ENCODE measurements around the gene BRD4.

The BRD4 gene

GRCh38 chr19:15332311-15332996 lies at the start of gene BRD4:
Gene BRD4, minus strand, starts transcription at chr19:15332539. Its CDS starts 59,440 bp downstream, at chr19:15273099.
- no peak for TF ChIP-seq EZH2 (IDR thresholded peaks at IDR 0.05; ENCODE audit: borderline replicate concordance, low read depth, low read length, severe bottlenecking)
- TF ChIP-seq, protein P1, sequence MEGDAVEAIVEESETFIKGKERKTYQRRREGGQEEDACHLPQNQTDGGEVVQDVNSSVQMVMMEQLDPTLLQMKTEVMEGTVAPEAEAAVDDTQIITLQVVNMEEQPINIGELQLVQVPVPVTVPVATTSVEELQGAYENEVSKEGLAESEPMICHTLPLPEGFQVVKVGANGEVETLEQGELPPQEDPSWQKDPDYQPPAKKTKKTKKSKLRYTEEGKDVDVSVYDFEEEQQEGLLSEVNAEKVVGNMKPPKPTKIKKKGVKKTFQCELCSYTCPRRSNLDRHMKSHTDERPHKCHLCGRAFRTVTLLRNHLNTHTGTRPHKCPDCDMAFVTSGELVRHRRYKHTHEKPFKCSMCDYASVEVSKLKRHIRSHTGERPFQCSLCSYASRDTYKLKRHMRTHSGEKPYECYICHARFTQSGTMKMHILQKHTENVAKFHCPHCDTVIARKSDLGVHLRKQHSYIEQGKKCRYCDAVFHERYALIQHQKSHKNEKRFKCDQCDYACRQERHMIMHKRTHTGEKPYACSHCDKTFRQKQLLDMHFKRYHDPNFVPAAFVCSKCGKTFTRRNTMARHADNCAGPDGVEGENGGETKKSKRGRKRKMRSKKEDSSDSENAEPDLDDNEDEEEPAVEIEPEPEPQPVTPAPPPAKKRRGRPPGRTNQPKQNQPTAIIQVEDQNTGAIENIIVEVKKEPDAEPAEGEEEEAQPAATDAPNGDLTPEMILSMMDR (IDR thresholded peaks at IDR 0.05; ENCODE audit: borderline replicate concordance, extremely low read depth, low read length, poor library complexity, severe bottlenecking) = no peak
- Histone ChIP-seq H2AFZ (ENCODE audit: low read depth, low read length) (peak within 1 kb of the TSS; percentile 100), H3K27ac (ENCODE audit: low read length) (peak within 1 kb of the TSS; percentile 93), H3K36me3 (ENCODE audit: insufficient read depth, low read length) (peaks cover 19% of the 10 kb centered on the region), H3K4me1 (ENCODE audit: insufficient read depth, low read length) (peaks cover 45% of the 10 kb centered on the region), H3K27me3 (ENCODE audit: insufficient read depth, low read length, poor library complexity) (no peaks in the 10 kb centered on the region), H3K9me3 (ENCODE audit: insufficient read depth, low read length, severe bottlenecking) (no peaks in the 10 kb centered on the region), H3K79me2 (ENCODE audit: insufficient read depth, low read length) (peaks cover 80% of the 10 kb centered on the region), H3K9ac (ENCODE audit: low read depth, low read length) (peak within 1 kb of the TSS; percentile 76), H4K20me1 (ENCODE audit: insufficient read depth, low read length) (peaks cover 39% of the 10 kb centered on the region), H3K4me3 (ENCODE audit: low read depth in 1 of 2, low read length in 2 of 2) (peak within 1 kb of the TSS; percentile 94 to 98), H3K4me2 (ENCODE audit: insufficient read depth, low read length) (peak within 1 kb of the TSS; percentile 98)
- ATAC-seq (ENCODE audit: insufficient read depth, low read depth) = peak; percentile 76
- DNase-seq = peak; percentile 81

DNA sequence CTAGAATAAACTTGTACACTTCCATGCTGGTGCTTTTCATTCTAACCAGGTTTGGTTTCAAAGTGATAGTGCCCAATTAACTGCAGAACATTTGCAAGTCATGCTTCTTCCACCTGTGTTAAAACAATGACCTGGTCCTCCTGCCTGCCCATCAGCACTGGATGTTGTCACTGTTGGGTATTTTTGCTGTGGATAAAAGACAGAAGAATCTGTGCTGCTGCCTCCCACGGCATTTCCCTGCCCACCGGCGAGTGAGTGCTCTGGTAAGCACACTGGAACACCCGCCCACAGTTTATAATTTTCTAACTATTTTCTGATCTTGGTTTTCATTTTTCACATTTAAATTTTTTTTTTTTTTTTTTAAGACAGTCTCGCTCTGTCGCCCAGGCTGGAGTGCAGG lies 49.5 kb upstream of the BRD4 start:
- Histone ChIP-seq H3K4me3 (ENCODE audit: low read depth in 1 of 2, low read length in 2 of 2) (no peak overlapping the region), H3K4me2 (ENCODE audit: insufficient read depth, low read length) (no peak overlapping the region), H3K27me3 (ENCODE audit: insufficient read depth, low read length, poor library complexity) (no peaks in the 10 kb centered on the region), H3K9me3 (ENCODE audit: insufficient read depth, low read length, severe bottlenecking) (no peaks in the 10 kb centered on the region), H3K79me2 (ENCODE audit: insufficient read depth, low read length) (peaks cover 50% of the 10 kb centered on the region), H3K4me1 (ENCODE audit: insufficient read depth, low read length) (peaks cover 32% of the 10 kb centered on the region), H3K9ac (ENCODE audit: low read depth, low read length) (no peak overlapping the region), H3K36me3 (ENCODE audit: insufficient read depth, low read length) (peaks cover 17% of the 10 kb centered on the region), H4K20me1 (ENCODE audit: insufficient read depth, low read length) (peaks cover 23% of the 10 kb centered on the region), H3K27ac (ENCODE audit: low read length) (no peak overlapping the region), H2AFZ (ENCODE audit: low read depth, low read length) (no peak overlapping the region)
- ATAC-seq (ENCODE audit: insufficient read depth, low read depth) = no peak
- TF ChIP-seq, protein P1 (IDR thresholded peaks at IDR 0.05; ENCODE audit: borderline replicate concordance, extremely low read depth, low read length, poor library complexity, severe bottlenecking) = no peak
- no peak for TF ChIP-seq EZH2 (IDR thresholded peaks at IDR 0.05; ENCODE audit: borderline replicate concordance, low read depth, low read length, severe bottlenecking)
- DNase-seq = no peak

GRCh38 chr19:15381429-15381828 lies 49.1 kb upstream of the BRD4 start:
- Histone ChIP-seq H3K9ac (ENCODE audit: low read depth, low read length) (no peak overlapping the region), H3K4me3 (ENCODE audit: low read depth in 1 of 2, low read length in 2 of 2) (no peak overlapping the region), H3K79me2 (ENCODE audit: insufficient read depth, low read length) (peaks cover 51% of the 10 kb centered on the region), H3K27me3 (ENCODE audit: insufficient read depth, low read length, poor library complexity) (no peaks in the 10 kb centered on the region), H3K4me1 (ENCODE audit: insufficient read depth, low read length) (peaks cover 36% of the 10 kb centered on the region), H4K20me1 (ENCODE audit: insufficient read depth, low read length) (peaks cover 25% of the 10 kb centered on the region), H2AFZ (ENCODE audit: low read depth, low read length) (no peak overlapping the region), H3K27ac (ENCODE audit: low read length) (no peak overlapping the region), H3K4me2 (ENCODE audit: insufficient read depth, low read length) (peak overlapping the region; percentile 80; the same call in 1 of the 2 replicates), H3K36me3 (ENCODE audit: insufficient read depth, low read length) (peaks cover 12% of the 10 kb centered on the region), H3K9me3 (ENCODE audit: insufficient read depth, low read length, severe bottlenecking) (no peaks in the 10 kb centered on the region)
- ATAC-seq (ENCODE audit: insufficient read depth, low read depth) (no peak), DNase-seq (no peak)
- no peak for TF ChIP-seq EZH2 (IDR thresholded peaks at IDR 0.05; ENCODE audit: borderline replicate concordance, low read depth, low read length, severe bottlenecking)

DNA sequence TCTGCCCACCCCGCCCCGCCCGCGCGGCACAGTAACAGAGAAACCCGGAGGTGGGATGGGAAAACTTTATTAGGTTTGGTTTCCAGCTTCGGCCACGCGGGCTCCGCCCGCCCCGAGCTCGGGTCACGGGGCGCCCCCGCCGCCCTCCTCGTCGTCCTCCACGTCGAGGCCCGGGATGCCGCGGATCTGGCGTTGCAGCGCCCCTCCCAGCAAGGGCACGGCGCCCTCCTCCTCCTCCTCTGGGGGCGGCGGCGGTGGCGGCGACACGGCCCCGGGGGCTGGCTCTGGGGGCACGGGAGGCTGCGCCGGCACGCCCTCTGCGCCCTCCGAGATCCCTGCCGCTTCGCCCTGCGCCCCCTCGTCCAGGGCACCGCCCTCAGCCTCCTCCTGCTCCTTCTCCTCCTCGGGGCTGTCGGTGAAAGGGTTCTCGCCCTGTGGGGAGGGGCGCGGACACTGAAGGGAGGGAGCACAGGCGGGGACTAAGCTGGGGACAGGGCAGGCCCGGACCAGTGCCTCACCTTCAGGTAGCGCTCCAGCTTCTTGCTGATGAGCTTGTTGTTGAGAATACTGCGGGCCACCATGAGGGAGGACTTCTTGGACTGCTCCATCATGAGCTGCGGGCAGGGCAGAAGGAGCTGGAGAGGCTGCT lies 47.8 kb upstream of the BRD4 start:
- Histone ChIP-seq H3K79me2 (ENCODE audit: insufficient read depth, low read length) (peaks cover 56% of the 10 kb centered on the region), H3K27ac (ENCODE audit: low read length) (peak overlapping the region; percentile 63), H4K20me1 (ENCODE audit: insufficient read depth, low read length) (peaks cover 30% of the 10 kb centered on the region), H3K27me3 (ENCODE audit: insufficient read depth, low read length, poor library complexity) (no peaks in the 10 kb centered on the region), H3K4me1 (ENCODE audit: insufficient read depth, low read length) (peaks cover 42% of the 10 kb centered on the region), H2AFZ (ENCODE audit: low read depth, low read length) (peak overlapping the region; percentile 75), H3K4me2 (ENCODE audit: insufficient read depth, low read length) (peak overlapping the region; percentile 80), H3K9ac (ENCODE audit: low read depth, low read length) (peak overlapping the region; percentile 93), H3K9me3 (ENCODE audit: insufficient read depth, low read length, severe bottlenecking) (no peaks in the 10 kb centered on the region), H3K36me3 (ENCODE audit: insufficient read depth, low read length) (peaks cover 14% of the 10 kb centered on the region), H3K4me3 (ENCODE audit: low read depth in 1 of 2, low read length in 2 of 2) (peak overlapping the region; percentile 40 to 99)
- TF ChIP-seq EZH2 (IDR thresholded peaks at IDR 0.05; ENCODE audit: borderline replicate concordance, low read depth, low read length, severe bottlenecking) = no peak
- TF ChIP-seq, protein P1 (IDR thresholded peaks at IDR 0.05; ENCODE audit: borderline replicate concordance, extremely low read depth, low read length, poor library complexity, severe bottlenecking) = peak; percentile 21
- ATAC-seq (ENCODE audit: insufficient read depth, low read depth) (peak; percentile 54), DNase-seq (no peak)

Measured in DND-41 (cell line).